SK-N-DZ (cell line): ENCODE data around the gene CLNS1A. TPM values are rescaled to one million over a fixed set of nuclear protein-coding genes. Genes with fewer than 3 reads are reported as not detected.
"Not testable (repeated sequence)": the region's sequence is repeated elsewhere in the genome, so short reads cannot be mapped to it uniquely, and the experiment has no call there.

ENCODE experiments used
- DNase-seq: peaks from one replicate; pipeline ENCODE4 v3.0.0-alpha.2; 2015; ENCODE audit warnings: low spot score
- polyA plus RNA-seq, 2 experiments: library from polyadenylated mRNA; depleted of rRNA; stranded (reverse); fragments of >200 nt; gene quantifications; 2 replicates each; pipeline ENCODE4 v1.2.3, GENCODE V29; 2014

Gene CLNS1A, protein sequence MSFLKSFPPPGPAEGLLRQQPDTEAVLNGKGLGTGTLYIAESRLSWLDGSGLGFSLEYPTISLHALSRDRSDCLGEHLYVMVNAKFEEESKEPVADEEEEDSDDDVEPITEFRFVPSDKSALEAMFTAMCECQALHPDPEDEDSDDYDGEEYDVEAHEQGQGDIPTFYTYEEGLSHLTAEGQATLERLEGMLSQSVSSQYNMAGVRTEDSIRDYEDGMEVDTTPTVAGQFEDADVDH
- 445 and 469 TPM in 2 replicates for polyA plus RNA-seq (2014; cell fraction: cytosol; rRNA removed)
- 262 and 305 TPM in 2 replicates for polyA plus RNA-seq (2014; cell fraction: nucleus; rRNA removed)

DNA sequence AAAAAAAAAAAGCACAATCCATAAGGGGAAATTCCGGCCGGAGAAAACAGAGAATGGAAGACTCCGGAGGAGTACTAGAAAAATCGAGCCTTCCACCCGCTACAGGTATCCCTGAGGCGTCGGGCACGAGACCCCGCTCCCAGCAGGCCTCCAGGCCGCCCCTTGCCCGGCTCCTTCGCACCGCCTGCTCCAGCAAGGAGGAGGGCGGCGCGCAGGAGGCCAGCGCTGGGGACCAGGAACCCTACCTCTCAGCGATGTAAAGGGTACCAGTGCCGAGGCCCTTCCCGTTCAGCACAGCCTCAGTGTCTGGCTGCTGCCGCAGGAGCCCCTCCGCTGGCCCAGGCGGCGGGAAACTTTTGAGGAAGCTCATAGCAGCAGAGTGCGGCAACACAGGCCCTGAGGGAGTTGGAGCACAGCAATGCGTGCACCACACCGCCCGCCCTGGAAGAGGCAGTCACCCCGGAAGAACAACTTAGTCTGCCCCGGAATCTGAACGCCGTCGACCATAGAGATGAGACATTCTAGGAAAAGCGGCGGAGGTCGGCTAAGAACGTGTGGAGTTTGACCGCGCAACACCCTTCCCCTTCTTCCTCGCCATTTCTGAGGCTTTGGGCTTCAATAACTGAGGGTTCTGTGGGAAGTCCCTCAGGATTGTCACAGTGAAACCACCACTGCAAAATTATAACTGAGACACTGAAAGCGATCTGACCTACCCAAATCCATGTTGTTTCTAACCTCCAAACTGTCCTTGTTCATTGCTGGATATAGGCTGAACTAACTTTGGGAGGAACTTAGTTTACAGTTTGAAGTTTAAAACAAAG is at the start of gene CLNS1A:
TSS of gene CLNS1A (minus strand) at position 450 of the 821 bp plus-strand sequence. CDS start at position 370, 80 bp downstream.
- DNase-seq = peak; percentile 92

DNA sequence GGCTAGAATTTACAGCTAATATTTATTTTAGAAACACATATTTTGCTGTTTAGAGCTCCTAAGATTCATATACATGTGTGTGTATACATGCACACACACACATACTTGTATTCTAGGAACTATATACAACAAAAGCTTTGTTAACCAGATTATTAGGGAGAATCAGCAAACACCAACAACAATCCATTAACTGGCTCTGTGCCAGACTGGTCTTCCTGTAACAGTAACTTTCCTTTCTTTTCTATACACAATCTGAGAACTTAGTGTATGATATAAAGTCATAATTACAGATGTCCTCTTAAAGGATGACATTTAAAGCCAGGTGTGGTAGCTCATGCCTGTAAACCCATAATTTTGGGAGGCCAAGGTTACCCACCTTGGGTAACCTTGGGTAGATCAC is 49.5 kb upstream of the CLNS1A start:
- no peak for DNase-seq

DNA sequence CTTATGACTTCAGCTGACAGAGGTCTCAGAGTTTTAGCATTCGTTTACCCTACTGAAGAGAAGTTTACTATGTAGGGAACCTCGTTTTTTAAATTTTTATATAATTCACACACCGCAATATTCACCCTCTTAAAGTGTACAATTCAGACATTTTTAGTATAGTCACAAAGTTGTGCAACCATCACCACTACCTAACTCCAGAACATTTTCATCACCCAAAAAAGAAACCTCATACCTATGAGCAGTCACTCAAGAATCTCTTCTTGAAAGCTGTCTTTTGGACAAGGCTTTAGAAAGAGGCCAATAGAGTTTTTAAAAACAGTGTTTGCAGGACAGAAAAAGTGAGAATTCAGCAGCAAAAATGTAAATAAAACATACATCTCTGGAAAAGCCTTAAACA is 39.5 kb upstream of the CLNS1A start:
- no peak for DNase-seq

DNA sequence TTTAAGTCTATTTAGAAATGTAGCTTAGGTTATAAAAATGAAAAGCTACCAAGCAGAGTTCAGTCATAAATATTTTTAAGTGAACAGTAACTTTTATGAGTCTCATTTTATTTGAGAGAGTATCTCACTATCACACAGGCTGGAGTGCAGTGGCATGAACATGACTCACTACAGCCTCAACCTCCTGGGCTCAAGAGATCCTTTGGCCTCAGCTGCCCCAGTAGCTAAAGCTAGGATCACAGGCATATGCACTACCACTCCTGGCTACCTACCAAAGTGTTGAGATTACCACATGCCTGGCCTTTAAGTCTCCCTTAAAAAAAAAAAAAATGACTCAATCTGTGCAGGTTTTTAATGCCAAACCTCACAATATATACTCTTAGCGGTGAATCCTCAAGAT is 34.7 kb upstream of the CLNS1A start:
- DNase-seq = no peak

DNA sequence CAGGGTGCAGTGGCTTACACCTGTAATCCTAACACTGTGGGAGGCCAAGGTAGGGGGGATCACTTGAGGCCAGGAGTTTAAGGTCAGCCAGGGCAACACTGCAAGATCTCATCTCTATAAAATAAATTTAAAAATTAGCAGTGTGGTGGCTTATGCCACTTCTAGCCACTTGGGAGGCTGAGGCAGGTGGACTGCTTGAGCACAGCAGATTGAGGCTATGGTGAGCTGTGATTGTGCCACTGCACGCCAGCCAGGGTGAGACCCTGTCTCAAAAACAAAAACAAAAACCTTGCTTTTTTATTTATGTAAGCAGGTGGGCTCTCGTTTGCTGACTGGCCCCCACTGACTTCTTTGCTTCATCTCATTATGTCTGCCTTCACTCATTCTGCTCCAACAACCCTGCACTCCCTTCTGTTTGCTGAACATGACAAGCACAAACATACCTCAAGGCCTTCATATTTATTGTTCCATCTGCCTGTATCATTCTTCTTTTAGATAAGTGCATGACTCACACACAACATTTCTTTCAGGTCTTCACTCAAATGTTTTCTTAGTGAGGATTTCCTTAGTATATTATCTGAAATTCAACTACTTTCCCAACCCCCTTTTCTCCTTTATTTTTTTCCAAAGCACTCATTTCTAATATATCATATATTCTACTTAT is 32.4 kb upstream of the CLNS1A start:
- no peak for DNase-seq

DNA sequence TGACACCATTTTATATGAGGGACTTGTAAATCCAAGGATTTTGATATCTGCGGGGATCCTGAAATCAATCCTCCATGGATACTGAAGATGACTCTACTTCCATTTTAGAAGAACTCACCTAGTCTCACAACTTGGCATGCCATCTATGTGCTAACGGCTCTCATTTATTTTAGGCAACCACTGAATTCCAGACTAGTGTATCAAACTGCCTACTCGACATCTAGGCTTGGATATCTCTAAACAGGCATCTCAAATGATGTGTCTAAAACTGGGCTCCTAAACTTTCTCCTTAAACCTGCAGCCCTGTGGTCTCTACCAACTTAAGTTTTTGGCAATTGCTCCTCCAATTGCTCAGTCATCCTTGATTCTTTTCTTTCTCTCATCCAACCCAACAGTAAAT is 31.2 kb upstream of the CLNS1A start:
- no peak for DNase-seq

DNA sequence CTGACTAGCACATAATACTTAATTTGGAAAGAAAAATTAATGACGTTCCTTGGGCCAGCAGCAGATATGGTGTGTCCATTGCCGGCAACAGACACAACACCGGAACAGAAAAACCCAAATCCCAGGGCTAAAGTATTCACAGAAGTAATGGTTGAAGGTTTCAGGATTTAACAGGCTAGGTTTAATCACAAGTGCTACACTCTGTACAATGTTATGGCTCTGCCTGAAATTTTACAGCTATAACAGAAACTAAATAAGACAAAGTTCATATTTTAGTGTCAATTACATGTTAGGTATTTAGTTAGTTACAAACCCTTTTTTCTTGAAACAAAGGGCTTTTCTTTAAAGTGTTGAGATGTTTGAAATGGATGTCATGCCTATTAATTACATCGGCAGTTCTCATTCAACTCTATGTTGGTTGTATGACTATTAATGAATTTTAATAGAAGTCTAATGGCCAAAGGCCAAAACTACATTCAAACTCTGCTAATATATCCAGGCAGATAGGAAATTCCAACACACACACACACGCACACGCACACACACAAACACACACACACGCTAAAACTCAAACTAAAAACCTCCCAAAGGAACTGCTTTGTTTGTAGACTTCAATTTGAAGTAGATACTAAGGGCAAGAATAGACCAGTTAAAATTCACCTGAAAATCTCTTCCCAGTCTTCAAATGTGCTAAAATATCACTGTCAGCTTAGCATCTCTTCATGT is 27.8 kb upstream of the CLNS1A start:
- no peak for DNase-seq

DNA sequence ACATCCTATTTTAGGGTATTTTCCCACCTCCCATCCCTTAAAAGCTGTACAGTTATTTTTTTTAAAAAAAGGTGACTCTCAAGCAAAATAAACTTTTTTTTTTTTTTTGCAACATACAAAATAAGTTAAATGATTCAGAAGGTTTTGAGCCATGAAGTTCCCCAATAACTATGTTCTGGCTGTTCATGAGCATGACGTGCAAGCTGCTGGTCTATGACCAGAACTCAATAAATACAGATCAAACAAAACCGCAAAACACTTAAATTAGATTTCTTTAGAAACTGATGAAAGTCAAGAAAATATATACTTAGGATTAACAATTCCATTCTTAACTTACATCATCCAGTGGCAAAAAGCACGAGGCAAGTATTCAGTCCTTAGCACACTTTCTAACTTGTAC is 24.1 kb upstream of the CLNS1A start:
- no peak for DNase-seq

DNA sequence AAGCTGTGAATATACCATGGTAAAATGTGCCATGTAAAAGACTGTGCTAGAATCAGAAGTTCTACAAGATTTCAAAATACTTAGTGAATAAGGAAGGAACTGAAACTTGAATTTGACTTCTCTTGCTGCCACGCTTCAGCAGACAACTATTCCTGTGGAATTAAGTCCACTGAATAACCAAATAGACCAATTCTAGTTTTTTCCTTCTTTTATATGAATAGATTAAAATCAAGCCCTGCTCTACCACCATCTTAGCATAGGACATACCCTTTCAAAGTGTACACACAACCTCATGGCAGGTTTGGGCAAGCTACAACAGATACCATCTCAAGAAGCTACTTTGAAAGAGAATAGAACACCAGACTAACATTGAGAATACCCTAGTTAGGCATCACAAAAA is 23.4 kb upstream of the CLNS1A start:
- no peak for DNase-seq

DNA sequence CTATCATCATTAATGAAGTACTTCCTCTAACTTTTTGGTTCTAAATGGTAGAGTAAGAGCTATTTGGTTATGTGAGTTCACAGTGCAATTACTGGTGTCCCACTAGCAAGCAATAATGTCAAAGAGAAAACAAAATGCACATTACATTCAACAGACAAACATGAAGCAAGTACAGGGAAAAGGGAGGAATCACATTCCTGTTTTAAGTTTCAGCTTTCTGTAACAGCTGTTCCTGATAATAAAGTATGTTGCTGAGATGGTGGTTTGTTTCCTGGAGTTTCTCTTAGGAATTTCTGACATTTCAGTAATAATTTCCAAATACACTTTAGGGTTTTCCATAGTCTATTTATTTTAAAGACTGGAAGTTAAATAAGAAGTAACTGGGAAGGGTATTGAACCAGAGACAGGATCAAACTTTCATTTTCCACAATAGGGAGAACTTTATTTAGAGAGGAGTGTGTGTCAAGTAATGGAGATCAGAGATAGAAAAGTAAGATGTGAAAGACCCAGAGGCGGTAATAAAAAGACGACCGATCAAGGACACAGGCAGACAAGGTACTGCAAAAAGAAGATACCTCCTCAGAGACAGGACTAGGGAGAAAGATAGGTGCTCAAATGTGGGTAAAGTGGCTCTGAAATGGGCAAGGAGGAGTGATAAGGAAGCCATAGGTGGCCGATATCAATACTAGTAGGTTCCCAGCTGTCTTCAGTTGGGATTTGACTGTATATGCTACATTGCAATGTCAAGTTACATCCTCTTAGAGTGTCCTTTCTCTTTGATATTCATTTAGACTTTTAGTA is 20.8 kb upstream of the CLNS1A start:
- DNase-seq = no peak

DNA sequence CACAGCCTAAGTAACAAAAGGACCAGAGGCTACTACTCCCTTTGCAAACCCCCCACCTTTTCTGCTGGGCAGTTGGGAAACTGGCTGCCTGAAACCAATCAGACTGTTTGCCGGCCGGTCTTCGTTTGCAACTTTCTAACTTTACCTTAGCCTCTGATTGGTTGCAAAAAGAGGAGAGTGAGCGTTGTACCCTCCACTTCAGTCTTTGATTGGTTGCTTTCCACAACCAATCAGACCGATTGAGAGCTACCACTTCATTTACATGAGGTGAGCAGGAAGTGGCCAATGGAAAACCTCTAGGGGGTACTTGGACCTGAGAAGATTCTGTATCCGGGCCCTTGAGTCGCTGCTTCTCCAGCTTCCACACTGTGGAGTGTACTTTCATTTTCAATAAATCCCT is 18.8 kb upstream of the CLNS1A start:
- DNase-seq = no peak

DNA sequence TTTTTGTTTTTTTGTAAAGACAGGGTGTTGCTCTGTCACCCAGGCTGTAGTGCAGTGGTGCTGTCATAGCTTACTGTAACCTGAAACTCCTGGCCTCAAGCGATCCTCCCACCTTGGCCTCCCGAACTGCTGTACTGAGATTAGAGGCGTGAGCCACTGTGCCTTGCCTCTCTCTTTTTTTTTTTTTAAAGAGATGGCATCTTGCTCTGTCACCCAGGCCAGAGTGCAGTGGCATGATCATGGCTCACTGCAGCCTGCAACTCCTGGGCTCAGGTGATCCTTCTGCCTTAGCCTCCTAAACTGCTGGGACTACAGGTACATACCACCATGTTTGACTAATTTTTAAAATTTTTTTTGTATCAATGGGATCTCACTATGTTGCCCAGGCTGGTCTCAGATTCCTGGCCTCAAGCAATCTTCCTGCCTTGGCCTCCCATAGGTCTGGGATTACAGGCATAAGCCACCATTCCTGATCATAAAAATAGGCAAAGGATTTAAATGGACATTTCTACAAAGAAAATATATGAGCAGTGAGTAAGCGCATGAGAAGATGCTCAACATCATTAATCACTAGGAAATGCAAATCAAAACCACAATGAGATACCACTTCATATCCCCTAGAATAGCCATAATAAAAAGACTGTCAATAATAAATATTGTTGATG is 17.3 kb upstream of the CLNS1A start:
- DNase-seq = no peak

DNA sequence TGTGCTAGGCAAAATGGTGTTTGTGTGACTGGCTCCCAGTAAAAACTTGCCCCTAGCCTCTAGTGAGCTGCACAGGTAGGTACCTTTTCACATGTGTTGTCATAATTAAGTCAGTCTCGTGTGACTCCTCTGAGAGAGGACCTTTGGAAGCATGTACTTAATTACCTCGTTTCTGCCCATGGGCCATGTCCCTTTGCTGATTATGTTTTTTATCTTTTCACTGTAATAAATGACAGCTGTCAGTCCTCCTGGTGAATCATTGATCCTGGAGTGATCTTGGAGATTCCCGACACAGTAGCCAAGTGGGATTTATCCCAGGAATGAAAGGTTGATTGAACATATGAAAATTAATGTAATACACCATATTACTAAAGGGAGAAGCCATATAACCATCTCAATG is 12.5 kb upstream of the CLNS1A start:
- no peak for DNase-seq

DNA sequence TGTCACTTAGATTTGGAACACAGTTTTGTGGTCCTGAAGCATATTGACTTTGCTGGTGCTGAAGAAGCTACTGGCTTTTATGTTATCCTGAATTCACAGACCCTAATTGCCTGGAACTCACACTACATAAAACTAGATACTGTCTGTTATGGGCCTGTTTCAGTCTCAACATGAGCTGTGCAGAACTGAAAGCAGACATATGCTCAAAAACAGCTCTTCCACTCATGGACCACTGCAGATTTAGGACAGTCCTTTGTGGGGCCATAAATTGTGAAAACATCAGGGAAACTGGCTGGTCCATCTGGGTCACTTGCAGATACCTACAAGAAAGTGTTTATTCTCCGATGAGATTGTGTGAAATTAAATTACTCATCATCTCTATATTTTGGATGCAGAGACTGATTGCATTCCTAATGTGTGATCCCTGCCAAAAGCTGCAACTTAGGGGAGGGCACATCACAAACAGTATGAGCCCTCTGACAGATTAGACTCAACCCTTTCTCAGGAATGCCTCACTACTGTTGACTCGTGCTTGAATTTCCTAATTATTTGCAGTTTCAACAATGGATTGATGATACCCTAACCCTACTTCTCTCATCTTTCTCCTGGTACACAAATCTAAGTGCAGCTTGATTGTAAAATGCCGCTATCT is 10.2 kb upstream of the CLNS1A start:
- no peak for DNase-seq

DNA sequence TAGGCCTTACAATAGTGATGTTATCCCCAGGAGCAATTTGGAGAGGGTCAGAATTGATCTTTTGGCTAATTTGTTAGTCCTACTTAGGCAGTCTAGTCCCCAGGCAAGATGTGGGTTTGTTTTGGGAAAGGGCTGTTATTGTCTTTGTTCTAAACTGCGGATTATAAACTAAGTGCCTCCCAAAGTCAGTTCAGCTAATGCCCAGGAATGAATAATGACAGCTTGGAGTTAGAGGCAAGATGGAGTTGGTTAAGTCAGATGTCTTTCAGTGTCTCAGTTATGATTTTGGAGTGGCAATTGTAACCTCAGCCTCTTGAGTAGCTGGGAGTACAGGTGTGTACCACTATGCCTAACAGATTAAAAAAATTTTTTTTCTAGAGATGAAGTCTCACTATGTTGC is 7.3 kb upstream of the CLNS1A start:
- DNase-seq = no peak

DNA sequence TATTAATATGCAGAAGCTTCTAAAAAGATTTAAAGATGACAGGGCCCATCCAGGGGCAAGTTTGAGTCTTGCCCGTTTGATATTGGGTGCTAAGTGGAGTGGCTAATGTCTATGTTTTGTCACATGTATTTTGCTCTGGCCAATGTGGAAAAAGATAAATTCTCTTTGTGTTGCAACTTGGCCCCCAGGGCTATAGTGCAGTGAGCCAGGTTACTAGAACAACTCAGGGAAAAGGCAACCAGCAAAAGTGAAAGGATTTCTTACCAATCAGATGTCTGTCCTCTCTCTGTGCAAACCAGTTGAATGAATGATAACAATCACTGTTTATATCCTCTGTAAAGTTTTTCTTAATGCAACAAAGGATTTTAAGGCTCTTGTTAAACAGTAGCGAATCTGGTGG is 4.6 kb upstream of the CLNS1A start:
- DNase-seq = no peak

DNA sequence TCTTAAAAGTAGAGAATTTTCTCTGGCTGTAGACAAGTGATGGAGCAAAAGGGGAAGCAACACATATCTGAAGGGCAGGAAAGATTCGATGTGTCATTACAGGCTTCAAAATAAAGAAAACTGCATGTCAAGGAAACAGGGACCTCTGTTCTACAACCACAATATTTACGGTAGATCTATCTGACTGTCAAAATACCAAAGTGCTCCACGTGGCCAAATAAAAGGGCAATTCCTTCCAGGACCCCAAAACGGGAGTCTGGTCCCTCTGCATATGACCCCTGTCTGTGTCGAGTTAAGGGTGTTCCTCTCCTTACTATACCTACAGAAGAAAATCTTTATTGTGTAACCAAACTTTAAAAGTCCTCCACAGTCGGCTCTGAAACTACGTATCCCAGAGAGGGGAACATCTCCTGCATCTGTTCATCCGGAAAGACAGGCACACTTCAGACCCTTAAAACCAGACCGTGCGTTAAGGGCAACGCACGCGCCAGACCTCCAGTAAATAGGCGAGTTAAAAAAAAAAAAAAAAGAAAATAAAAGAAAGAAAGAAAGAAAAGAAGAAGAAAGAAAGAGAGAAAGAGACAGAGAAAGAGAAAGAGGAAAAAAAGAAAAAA is 756 bp downstream of the CLNS1A start:
- DNase-seq = no peak

DNA sequence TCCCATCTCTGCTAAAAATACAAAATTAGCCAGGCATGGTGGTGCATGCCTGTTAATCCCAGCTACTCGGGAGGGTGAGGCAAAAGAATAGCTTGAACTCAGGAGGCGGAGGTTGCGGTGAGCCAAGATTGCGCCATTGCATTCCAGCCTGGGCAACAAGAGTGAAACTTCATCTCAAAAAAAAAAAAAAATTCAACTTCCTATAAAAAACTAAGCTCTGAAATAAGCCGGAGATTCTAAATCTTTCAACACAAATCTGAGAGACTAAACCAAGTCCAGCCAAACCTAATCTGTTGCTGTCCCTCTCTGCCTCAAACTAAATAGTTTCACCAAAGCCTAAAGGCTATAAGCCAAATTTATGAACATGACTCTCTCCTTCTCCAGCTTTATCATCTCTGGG is 3.7 kb downstream of the CLNS1A start:
- not testable (repeated sequence) for DNase-seq

DNA sequence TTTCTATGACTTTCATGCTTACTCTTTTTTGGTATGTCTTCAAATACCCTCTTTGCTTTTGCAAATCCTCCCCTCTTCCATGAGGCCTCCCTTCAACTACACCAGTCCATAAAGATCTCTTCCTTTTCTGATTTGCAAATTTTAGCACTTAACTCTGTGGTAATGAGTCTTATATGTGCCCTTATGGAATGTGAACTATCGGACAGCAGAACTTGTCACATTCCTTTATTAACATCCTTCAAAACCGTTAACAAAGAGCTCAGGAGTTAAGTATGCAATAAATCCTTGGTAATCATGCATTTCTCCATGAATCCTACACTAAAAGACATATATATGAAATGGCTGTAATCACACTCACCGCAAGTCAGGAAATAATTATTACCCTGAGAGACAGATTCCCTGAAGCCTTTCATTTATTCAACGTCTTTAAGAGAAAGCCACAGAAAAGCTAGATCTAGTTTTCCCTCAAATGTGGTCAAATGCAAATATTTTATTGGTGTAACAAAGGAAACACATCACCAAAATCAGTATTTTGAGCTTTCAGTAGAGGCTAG is 7.4 kb downstream of the CLNS1A start:
- no peak for DNase-seq
